ENCODE results near the gene SYTL2.

The SYTL2 gene

GRCh38 chr11:85725510-85726258 is 85.3 kb downstream of the SYTL2 start:
- H3K27me3 ChIP-seq (ENCODE audit: insufficient read depth, low read length), result no peaks in the 10 kb centered on the region
- H2AFZ ChIP-seq (ENCODE audit: low read length), result no peak overlapping the region
- H3K4me2 ChIP-seq (ENCODE audit: low read length), result no peak overlapping the region
- no peaks in the 10 kb centered on the region for H3K4me1 ChIP-seq (ENCODE audit: insufficient read depth, low read length, severe bottlenecking)
- no peak overlapping the region for H3K9ac ChIP-seq (ENCODE audit: low read length)
- H3K9me2 ChIP-seq (ENCODE audit: low read depth, low read length), result no peaks in the 10 kb centered on the region
- H3K36me3 ChIP-seq (ENCODE audit: insufficient read depth, low read length), result no peaks in the 10 kb centered on the region
- no peaks in the 10 kb centered on the region for H3K9me3 ChIP-seq (ENCODE audit: low read length)
- no peaks in the 10 kb centered on the region for H3K79me2 ChIP-seq (ENCODE audit: insufficient read depth, low read length)
- H3K27ac ChIP-seq (ENCODE audit: low read depth, low read length, poor library complexity, severe bottlenecking), result no peak overlapping the region
- no peaks in the 10 kb centered on the region for H3F3A ChIP-seq (ENCODE audit: insufficient read depth, low read length)
- no peak for TF ChIP-seq CTCF (IDR thresholded peaks at IDR 0.05; ENCODE audit: low read length)
- TF ChIP-seq EZH2 (IDR thresholded peaks at IDR 0.05; ENCODE audit: borderline replicate concordance, low read length), result no peak
- H3K4me3 ChIP-seq (ENCODE audit: low read depth, low read length, poor library complexity, severe bottlenecking), result no peak overlapping the region
- H4K20me1 ChIP-seq (ENCODE audit: insufficient read depth, low read length), result no peaks in the 10 kb centered on the region

- no peak overlapping the region for H3K4me3 ChIP-seq (ENCODE audit: low read depth, low read length, poor library complexity, severe bottlenecking)
- H3K79me2 ChIP-seq (ENCODE audit: insufficient read depth, low read length), result no peaks in the 10 kb centered on the region
- TF ChIP-seq CTCF (IDR thresholded peaks at IDR 0.05; ENCODE audit: low read length), result no peak
- no peak for TF ChIP-seq EZH2 (IDR thresholded peaks at IDR 0.05; ENCODE audit: borderline replicate concordance, low read length)
- H2AFZ ChIP-seq (ENCODE audit: low read length), result no peak overlapping the region
- no peak overlapping the region for H3K4me2 ChIP-seq (ENCODE audit: low read length)
- no peaks in the 10 kb centered on the region for H3K4me1 ChIP-seq (ENCODE audit: insufficient read depth, low read length, severe bottlenecking)
- no peak overlapping the region for H3K27ac ChIP-seq (ENCODE audit: low read depth, low read length, poor library complexity, severe bottlenecking)
- H3K36me3 ChIP-seq (ENCODE audit: insufficient read depth, low read length), result no peaks in the 10 kb centered on the region
- no peaks in the 10 kb centered on the region for H3K9me2 ChIP-seq (ENCODE audit: low read depth, low read length)
- H3K9me3 ChIP-seq (ENCODE audit: low read length), result no peaks in the 10 kb centered on the region
- H3K9ac ChIP-seq (ENCODE audit: low read length), result no peak overlapping the region
- no peaks in the 10 kb centered on the region for H4K20me1 ChIP-seq (ENCODE audit: insufficient read depth, low read length)
- no peaks in the 10 kb centered on the region for H3F3A ChIP-seq (ENCODE audit: insufficient read depth, low read length)
- H3K27me3 ChIP-seq (ENCODE audit: insufficient read depth, low read length), result no peaks in the 10 kb centered on the region
Observed at GRCh38 chr11:85724748-85725465, 86.0 kb downstream of the SYTL2 start.

GRCh38 chr11:85723088-85723487 is 87.9 kb downstream of the SYTL2 start:
- Histone ChIP-seq H3K27ac (ENCODE audit: low read depth, low read length, poor library complexity, severe bottlenecking) (no peak overlapping the region), H3K4me2 (ENCODE audit: low read length) (no peak overlapping the region), H3K9me3 (ENCODE audit: low read length) (no peaks in the 10 kb centered on the region), H3K9me2 (ENCODE audit: low read depth, low read length) (no peaks in the 10 kb centered on the region), H3F3A (ENCODE audit: insufficient read depth, low read length) (no peaks in the 10 kb centered on the region), H3K9ac (ENCODE audit: low read length) (no peak overlapping the region), H2AFZ (ENCODE audit: low read length) (no peak overlapping the region), H3K4me3 (ENCODE audit: low read depth, low read length, poor library complexity, severe bottlenecking) (no peak overlapping the region), H3K4me1 (ENCODE audit: insufficient read depth, low read length, severe bottlenecking) (no peaks in the 10 kb centered on the region), H3K36me3 (ENCODE audit: insufficient read depth, low read length) (no peaks in the 10 kb centered on the region), H3K79me2 (ENCODE audit: insufficient read depth, low read length) (no peaks in the 10 kb centered on the region), H3K27me3 (ENCODE audit: insufficient read depth, low read length) (no peaks in the 10 kb centered on the region), H4K20me1 (ENCODE audit: insufficient read depth, low read length) (no peaks in the 10 kb centered on the region)
- TF ChIP-seq CTCF (IDR thresholded peaks at IDR 0.05; ENCODE audit: low read length) (no peak), EZH2 (IDR thresholded peaks at IDR 0.05; ENCODE audit: borderline replicate concordance, low read length) (no peak)

Measured in OCI-LY1 (cell line).